Sigmoid colon (tissue), 4 donors: ENCODE measurements around the gene FADS3.

Experiments used
- POLR2A ChIP-seq, 2 donors: fragments of 450-650 bp; IDR thresholded peaks; one replicate each; pipeline ENCODE4 v1.6.1; 2016; ENCODE audit warnings: antibody characterized with exemption in 2 of 2, mild to moderate bottlenecking in 2 of 2, moderate library complexity in 2 of 2
- POLR2AphosphoS5 ChIP-seq, 4 donors: sonication (generic); formaldehyde crosslinking; IDR thresholded peaks; one replicate each; pipeline ENCODE4 v1.6.1; 2017; ENCODE audit warnings: antibody characterized with exemption in 4 of 4
- TF ChIP-seq, protein P1 (sequence below), 4 experiments: fragments of 450-650 bp in 3 of 4; fragments of 200-600 bp in 1 of 4; IDR thresholded peaks; one replicate each; pipeline ENCODE4 v1.5.1; 2016 to 2019; ENCODE audit warnings: antibody characterized with exemption in 4 of 4, mild to moderate bottlenecking in 3 of 4, moderate library complexity in 2 of 4

DNA sequence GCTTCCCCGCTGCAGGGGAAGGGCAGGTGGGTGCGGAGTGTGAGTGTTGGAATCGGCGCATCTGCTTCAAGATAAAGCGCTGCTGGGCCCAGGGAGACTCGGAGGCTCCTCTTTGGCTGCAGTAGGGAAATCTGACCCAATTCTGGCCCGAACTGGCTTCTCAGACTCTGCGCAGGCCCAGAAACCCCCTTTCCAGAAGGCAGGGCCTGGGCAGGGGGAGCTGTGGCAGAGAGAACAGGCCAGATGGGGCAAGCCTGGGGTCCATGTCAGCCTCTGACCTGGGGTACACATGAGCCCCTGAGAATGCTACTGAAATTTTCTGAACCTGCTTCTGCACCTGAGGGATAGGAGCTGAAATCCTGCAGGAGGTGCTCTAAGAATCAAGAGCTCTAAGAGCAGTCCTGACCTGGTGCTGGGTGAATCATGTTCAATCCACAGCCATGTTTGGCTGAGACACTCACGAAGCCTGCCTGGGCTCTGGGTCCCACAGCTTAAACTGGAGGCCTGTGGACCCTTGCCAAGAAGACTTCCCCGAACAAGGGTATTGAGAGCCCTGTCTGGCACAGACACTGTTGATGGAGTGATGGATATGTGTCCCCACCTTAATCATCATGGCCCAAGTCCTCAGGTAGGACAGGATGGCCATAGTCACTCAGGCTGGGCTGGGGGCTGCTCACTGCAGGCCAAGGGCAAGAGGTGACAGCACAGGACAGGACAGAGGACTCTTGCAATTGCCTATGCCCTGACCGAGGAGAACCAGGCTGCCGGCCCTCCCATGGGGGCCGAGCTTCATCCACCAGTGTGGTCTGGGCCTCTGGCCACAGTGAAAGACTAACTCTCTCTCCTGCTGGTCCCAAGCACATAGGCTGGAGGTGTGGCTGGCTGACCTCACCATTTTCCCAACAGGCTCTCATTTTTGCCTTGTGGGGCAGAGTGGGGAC is 19.1 kb upstream of the FADS3 start:
- TF ChIP-seq, protein P1, sequence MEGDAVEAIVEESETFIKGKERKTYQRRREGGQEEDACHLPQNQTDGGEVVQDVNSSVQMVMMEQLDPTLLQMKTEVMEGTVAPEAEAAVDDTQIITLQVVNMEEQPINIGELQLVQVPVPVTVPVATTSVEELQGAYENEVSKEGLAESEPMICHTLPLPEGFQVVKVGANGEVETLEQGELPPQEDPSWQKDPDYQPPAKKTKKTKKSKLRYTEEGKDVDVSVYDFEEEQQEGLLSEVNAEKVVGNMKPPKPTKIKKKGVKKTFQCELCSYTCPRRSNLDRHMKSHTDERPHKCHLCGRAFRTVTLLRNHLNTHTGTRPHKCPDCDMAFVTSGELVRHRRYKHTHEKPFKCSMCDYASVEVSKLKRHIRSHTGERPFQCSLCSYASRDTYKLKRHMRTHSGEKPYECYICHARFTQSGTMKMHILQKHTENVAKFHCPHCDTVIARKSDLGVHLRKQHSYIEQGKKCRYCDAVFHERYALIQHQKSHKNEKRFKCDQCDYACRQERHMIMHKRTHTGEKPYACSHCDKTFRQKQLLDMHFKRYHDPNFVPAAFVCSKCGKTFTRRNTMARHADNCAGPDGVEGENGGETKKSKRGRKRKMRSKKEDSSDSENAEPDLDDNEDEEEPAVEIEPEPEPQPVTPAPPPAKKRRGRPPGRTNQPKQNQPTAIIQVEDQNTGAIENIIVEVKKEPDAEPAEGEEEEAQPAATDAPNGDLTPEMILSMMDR (IDR thresholded peaks at IDR 0.05) = no peak
- no peak for TF ChIP-seq POLR2A (IDR thresholded peaks at IDR 0.05)
- TF ChIP-seq POLR2AphosphoS5 (IDR thresholded peaks at IDR 0.05) = no peak
